ENCODE results near the gene INTS4. TPM values are rescaled to one million over a fixed set of nuclear protein-coding genes. Genes with fewer than 3 reads are reported as not detected.
"Not testable (repeated sequence)": the region's sequence is repeated elsewhere in the genome, so short reads cannot be mapped to it uniquely, and the experiment has no call there.

INTS4 gene
- total RNA-seq, 1 donor from 2014 or later, result 40.9 TPM

DNA sequence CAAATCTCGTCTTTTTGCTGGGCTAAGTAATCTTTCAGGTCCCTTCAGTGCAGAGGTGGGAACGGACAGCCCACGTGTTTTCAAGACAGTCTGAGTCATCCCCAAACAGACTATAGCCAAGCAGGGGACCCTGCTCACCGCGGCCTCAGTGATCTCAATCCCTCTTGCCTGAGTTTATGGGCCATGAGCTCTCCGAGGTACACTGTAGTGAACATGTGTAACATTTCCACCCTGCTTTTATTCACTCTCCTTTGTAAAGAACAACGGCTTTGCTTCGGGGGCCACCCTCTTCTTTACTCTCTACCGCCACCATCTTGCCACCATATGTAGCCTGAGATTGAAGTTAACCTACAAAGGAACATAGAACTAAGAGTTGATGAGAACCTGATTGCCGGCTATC, 40.2 kb upstream of the INTS4 start:
- H3K36me3 Mint-ChIP-seq (ENCODE audit: low read depth, unreplicated experiment), result no peaks in the 10 kb centered on the region
- TF ChIP-seq, protein P1, sequence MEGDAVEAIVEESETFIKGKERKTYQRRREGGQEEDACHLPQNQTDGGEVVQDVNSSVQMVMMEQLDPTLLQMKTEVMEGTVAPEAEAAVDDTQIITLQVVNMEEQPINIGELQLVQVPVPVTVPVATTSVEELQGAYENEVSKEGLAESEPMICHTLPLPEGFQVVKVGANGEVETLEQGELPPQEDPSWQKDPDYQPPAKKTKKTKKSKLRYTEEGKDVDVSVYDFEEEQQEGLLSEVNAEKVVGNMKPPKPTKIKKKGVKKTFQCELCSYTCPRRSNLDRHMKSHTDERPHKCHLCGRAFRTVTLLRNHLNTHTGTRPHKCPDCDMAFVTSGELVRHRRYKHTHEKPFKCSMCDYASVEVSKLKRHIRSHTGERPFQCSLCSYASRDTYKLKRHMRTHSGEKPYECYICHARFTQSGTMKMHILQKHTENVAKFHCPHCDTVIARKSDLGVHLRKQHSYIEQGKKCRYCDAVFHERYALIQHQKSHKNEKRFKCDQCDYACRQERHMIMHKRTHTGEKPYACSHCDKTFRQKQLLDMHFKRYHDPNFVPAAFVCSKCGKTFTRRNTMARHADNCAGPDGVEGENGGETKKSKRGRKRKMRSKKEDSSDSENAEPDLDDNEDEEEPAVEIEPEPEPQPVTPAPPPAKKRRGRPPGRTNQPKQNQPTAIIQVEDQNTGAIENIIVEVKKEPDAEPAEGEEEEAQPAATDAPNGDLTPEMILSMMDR (IDR thresholded peaks at IDR 0.05; ENCODE audit: unreplicated experiment), result no peak
- DNase-seq (ENCODE audit: low spot score), result no peak
- H3K4me1 Mint-ChIP-seq (ENCODE audit: unreplicated experiment), result peaks cover 9% of the 10 kb centered on the region
- H3K4me3 Mint-ChIP-seq (ENCODE audit: unreplicated experiment), result no peak overlapping the region
- H3K27me3 Mint-ChIP-seq (ENCODE audit: unreplicated experiment), result peaks cover 4% of the 10 kb centered on the region
- H3K9me3 Mint-ChIP-seq (ENCODE audit: unreplicated experiment), result no peaks in the 10 kb centered on the region
- H3K27ac Mint-ChIP-seq (ENCODE audit: unreplicated experiment), result no peak overlapping the region

DNA sequence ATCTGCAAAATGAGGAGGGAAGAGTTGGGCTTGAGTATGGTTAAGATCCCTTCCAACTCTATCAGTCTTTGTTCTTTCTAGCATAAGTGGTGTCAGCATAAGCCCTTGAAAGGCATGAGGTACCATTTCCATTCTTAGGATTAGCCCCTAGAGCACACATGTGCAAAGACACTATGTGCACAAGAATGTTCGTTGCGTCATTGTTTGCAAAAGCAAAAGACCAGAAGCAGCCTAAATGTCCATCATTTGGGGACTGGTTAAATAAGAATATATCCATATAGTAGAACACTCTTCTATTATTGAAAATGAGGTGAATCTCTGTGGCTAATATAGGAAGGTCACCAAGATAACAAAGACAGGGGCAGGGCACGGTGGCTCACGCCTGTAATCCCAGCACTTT, 38.6 kb upstream of the INTS4 start:
- peaks cover 4% of the 10 kb centered on the region for H3K27me3 Mint-ChIP-seq (ENCODE audit: unreplicated experiment)
- H3K9me3 Mint-ChIP-seq (ENCODE audit: unreplicated experiment), result no peaks in the 10 kb centered on the region
- peaks cover 9% of the 10 kb centered on the region for H3K4me1 Mint-ChIP-seq (ENCODE audit: unreplicated experiment)
- no peak for DNase-seq (ENCODE audit: low spot score)
- no peaks in the 10 kb centered on the region for H3K36me3 Mint-ChIP-seq (ENCODE audit: low read depth, unreplicated experiment)
- no peak overlapping the region for H3K4me3 Mint-ChIP-seq (ENCODE audit: unreplicated experiment)
- TF ChIP-seq, protein P1 (IDR thresholded peaks at IDR 0.05; ENCODE audit: unreplicated experiment), result no peak
- H3K27ac Mint-ChIP-seq (ENCODE audit: unreplicated experiment), result no peak overlapping the region

GRCh38 chr11:78032090-78032489, 37.6 kb upstream of the INTS4 start:
- TF ChIP-seq, protein P1 (IDR thresholded peaks at IDR 0.05; ENCODE audit: unreplicated experiment), result no peak
- no peak overlapping the region for H3K4me3 Mint-ChIP-seq (ENCODE audit: unreplicated experiment)
- H3K36me3 Mint-ChIP-seq (ENCODE audit: low read depth, unreplicated experiment), result no peaks in the 10 kb centered on the region
- no peaks in the 10 kb centered on the region for H3K9me3 Mint-ChIP-seq (ENCODE audit: unreplicated experiment)
- H3K4me1 Mint-ChIP-seq (ENCODE audit: unreplicated experiment), result peaks cover 9% of the 10 kb centered on the region
- DNase-seq (ENCODE audit: low spot score), result no peak
- no peak overlapping the region for H3K27ac Mint-ChIP-seq (ENCODE audit: unreplicated experiment)
- H3K27me3 Mint-ChIP-seq (ENCODE audit: unreplicated experiment), result no peaks in the 10 kb centered on the region

- H3K27me3 Mint-ChIP-seq (ENCODE audit: unreplicated experiment), result no peaks in the 10 kb centered on the region
- no peak for DNase-seq (ENCODE audit: low spot score)
- H3K4me3 Mint-ChIP-seq (ENCODE audit: unreplicated experiment), result no peak overlapping the region
- TF ChIP-seq, protein P1 (IDR thresholded peaks at IDR 0.05; ENCODE audit: unreplicated experiment), result no peak
- peaks cover 9% of the 10 kb centered on the region for H3K4me1 Mint-ChIP-seq (ENCODE audit: unreplicated experiment)
- no peak overlapping the region for H3K27ac Mint-ChIP-seq (ENCODE audit: unreplicated experiment)
- H3K36me3 Mint-ChIP-seq (ENCODE audit: low read depth, unreplicated experiment), result no peaks in the 10 kb centered on the region
- no peaks in the 10 kb centered on the region for H3K9me3 Mint-ChIP-seq (ENCODE audit: unreplicated experiment)
These were observed 37.2 kb upstream of the INTS4 start for GRCh38 chr11:78031629-78032028.

DNA sequence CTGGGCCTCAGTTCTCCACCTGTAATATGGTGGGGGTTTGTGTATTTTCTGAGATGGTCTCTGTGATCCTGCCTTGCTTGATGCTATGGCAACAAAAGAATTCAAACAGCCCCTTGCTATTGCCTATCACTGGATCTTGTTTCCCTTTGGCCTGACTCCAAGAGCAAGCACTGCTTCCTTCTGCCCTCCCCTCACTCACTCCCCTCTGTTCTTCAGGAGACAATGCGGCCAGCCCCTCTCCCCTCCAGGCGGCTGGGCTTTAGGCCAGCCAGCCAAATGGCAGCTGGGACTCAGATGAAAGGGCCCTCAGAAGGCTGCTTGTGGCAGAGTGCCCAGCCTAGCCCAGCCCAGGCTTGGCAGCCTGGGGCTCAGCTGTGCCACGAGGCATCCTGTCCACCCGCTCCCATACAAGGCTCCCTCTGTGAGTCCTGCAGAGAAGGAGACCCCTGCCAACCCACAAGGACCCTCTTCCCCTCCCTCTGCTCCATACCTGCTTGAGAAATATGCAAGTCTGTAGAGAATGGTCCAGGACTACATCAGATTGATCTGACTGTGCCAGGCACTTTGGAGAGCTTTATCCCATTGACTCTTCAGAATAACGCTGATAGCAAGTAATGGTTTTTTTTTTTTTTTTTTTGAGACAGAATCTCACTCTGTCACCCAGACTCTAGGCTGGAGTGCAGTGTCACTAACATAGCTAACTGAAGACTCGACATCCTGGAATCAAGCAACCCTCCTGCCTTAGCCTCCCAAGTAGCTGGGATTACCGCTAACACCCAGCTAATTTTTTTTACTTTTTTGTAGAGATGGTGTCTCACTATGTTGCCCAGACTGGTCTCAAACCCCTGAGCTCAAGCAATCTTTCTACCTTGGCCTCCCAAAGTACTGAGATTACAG, 36.2 kb upstream of the INTS4 start:
- H3K4me1 Mint-ChIP-seq (ENCODE audit: unreplicated experiment), result peaks cover 9% of the 10 kb centered on the region
- H3K27me3 Mint-ChIP-seq (ENCODE audit: unreplicated experiment), result no peaks in the 10 kb centered on the region
- TF ChIP-seq, protein P1 (IDR thresholded peaks at IDR 0.05; ENCODE audit: unreplicated experiment), result no peak
- H3K4me3 Mint-ChIP-seq (ENCODE audit: unreplicated experiment), result no peak overlapping the region
- H3K9me3 Mint-ChIP-seq (ENCODE audit: unreplicated experiment), result no peaks in the 10 kb centered on the region
- DNase-seq (ENCODE audit: low spot score), result peak; percentile 45
- no peaks in the 10 kb centered on the region for H3K36me3 Mint-ChIP-seq (ENCODE audit: low read depth, unreplicated experiment)
- peak overlapping the region; percentile 93 for H3K27ac Mint-ChIP-seq (ENCODE audit: unreplicated experiment)

GRCh38 chr11:78028423-78028822, 34.0 kb upstream of the INTS4 start:
- H3K27me3 Mint-ChIP-seq (ENCODE audit: unreplicated experiment); H3K36me3 Mint-ChIP-seq (ENCODE audit: low read depth, unreplicated experiment); H3K4me3 Mint-ChIP-seq (ENCODE audit: unreplicated experiment); H3K9me3 Mint-ChIP-seq (ENCODE audit: unreplicated experiment); DNase-seq (ENCODE audit: low spot score); H3K4me1 Mint-ChIP-seq (ENCODE audit: unreplicated experiment); H3K27ac Mint-ChIP-seq (ENCODE audit: unreplicated experiment): not testable (repeated sequence)
